Esophagus muscularis mucosa (tissue), 3 donors: Measurements from ENCODE around the gene BTD.

Experiments
- POLR2A ChIP-seq: fragments of 450-650 bp; IDR thresholded peaks from one replicate; pipeline ENCODE4 v1.6.1; 2017; ENCODE audit warnings: antibody characterized with exemption, moderate library complexity, mild to moderate bottlenecking, low read depth
- TF ChIP-seq, protein P1 (sequence below), 3 experiments: fragments of 200-600 bp in 2 of 3; fragments of 450-650 bp in 1 of 3; sonication (generic) in 2 of 3; IDR thresholded peaks; one replicate each; pipeline ENCODE4 v1.5.1; 2017 to 2019; ENCODE audit warnings: antibody characterized with exemption in 3 of 3, mild to moderate bottlenecking in 2 of 3, moderate library complexity in 1 of 3

DNA sequence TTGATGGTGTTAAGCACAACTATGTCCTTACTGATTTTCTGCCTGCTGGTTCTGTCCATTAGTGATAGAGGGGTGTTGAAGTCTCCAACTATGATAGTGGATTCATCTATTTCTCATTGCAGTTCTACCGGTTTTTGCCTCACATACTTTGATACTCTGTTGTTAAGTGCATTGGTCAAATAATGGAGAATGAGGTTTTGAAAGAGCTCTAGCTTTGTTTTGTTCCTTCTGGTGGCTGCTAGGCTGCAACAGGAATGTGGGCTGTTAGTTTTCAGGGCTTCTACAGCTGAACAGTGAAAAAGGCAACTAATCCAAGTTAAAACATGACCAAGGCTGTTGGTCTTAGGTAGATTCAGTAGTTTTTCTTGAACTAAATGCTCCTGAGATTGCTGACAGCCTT lies 62.6 kb downstream of the BTD start:
- TF ChIP-seq, protein P1, sequence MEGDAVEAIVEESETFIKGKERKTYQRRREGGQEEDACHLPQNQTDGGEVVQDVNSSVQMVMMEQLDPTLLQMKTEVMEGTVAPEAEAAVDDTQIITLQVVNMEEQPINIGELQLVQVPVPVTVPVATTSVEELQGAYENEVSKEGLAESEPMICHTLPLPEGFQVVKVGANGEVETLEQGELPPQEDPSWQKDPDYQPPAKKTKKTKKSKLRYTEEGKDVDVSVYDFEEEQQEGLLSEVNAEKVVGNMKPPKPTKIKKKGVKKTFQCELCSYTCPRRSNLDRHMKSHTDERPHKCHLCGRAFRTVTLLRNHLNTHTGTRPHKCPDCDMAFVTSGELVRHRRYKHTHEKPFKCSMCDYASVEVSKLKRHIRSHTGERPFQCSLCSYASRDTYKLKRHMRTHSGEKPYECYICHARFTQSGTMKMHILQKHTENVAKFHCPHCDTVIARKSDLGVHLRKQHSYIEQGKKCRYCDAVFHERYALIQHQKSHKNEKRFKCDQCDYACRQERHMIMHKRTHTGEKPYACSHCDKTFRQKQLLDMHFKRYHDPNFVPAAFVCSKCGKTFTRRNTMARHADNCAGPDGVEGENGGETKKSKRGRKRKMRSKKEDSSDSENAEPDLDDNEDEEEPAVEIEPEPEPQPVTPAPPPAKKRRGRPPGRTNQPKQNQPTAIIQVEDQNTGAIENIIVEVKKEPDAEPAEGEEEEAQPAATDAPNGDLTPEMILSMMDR (IDR thresholded peaks at IDR 0.05) = no peak
- TF ChIP-seq POLR2A = no peak
